ENCODE results near the gene CEBPG. TPM values are rescaled to one million over a fixed set of nuclear protein-coding genes. Genes with fewer than 3 reads are reported as not detected.

CEBPG gene
- total RNA-seq, 3 donors from 2014 or later = 47.8 to 68.5 (median 58.2) TPM

DNA sequence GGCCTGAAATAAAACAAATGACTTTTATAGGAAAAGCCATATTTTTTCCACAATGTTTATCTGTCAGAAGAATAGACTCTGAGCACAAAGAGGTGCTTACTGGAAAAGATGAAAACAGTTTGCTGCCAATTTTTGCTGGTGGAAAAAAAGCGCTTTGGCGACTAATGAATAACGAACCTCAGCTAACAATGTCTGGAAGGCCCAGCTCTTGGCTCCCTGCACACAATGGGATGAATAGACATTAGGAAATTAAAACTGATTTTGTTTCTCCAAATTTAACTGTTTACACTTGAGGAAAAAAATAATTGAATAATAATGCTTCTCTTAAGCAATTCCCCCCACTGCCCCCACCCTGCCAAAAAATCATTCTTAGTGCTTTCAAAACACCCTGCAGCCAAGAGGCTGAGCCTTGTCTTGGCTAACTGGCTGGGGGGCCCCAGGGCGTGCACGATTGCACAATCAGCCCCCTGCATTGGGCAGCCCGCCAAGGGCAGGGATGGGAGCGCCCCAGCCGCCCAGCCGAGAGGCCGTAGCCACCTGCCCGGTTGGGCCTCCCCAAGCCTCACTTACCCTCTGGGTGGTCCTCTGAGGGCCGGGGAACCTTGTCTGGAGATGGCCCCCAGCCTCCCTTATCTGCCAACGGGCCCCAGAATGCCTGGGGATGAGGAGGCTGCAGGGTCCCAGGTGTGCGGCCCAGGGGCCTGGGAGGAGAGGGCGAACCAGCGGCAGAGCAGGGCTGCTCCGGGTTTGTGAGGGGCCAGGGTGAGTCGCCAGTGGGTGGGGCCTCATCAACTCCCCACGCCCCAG lies 16.8 kb downstream of the CEBPG start:
- Histone ChIP-seq H3K36me3 (ENCODE audit: low read depth) (no peaks in the 10 kb centered on the region), H3K4me3 (no peak overlapping the region), H3K4me1 (ENCODE audit: low read depth) (peaks cover 50% of the 10 kb centered on the region), H3K9me3 (no peaks in the 10 kb centered on the region)
- ATAC-seq = no peak
- no peak for TF ChIP-seq CTCF (IDR thresholded peaks at IDR 0.05)
- intact Hi-C loops (cut with DNase I, micrococcal nuclease) = no loop called here
- peak in 2 of 3 donors; percentile 64 to 67 for DNase-seq

GRCh38 chr19:33390908-33391630 lies 17.6 kb downstream of the CEBPG start:
- Histone ChIP-seq H3K36me3 (ENCODE audit: low read depth) (no peaks in the 10 kb centered on the region), H3K4me1 (ENCODE audit: low read depth) (peaks cover 50% of the 10 kb centered on the region)
- intact Hi-C loops (cut with DNase I, micrococcal nuclease) = no loop called here

DNA sequence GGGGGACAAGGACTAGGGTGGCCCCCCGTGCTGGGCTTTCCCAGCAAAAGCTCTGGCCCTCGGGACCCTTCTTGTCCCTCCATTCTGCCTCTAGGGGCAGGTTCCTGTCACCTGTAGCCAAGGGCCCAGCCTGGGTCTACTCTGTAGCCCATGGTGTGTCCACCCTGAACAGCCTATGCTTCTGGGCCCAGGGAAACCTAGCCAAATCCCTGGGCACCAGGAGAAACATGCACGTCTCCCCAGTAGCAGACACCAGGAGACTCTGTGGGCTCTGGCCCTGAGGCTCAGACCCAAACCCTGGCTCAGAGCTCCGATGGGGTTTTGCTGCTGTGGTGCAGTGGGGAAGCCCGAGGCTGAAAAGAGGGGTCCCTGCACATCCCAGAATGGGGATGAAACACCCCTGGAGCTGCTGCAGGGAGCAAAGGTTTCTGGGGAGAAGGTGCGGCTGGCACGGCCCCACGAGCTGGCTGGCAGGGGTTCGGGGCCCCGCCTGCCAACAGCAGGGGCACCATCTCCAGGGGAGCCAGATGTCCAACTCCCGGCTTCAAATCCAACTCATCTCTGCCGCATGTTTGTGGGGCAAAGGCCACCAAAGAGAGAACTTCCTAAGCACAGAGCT lies 18.2 kb downstream of the CEBPG start:
- peak in 2 of 3 donors; percentile 23 to 41 for DNase-seq
- intact Hi-C loops (cut with DNase I, micrococcal nuclease) = no loop called here
- H3K4me1 ChIP-seq (ENCODE audit: low read depth) = peaks cover 50% of the 10 kb centered on the region
- H3K36me3 ChIP-seq (ENCODE audit: low read depth) = no peaks in the 10 kb centered on the region
- no peak for ATAC-seq
- H3K9me3 ChIP-seq = no peaks in the 10 kb centered on the region
- H3K4me3 ChIP-seq = no peak overlapping the region
- no peak for TF ChIP-seq CTCF (IDR thresholded peaks at IDR 0.05)

More at GRCh38 chr19:33390908-33391630, 17.6 kb downstream of the CEBPG start:
- no peak for TF ChIP-seq CTCF (IDR thresholded peaks at IDR 0.05)
- no peaks in the 10 kb centered on the region for H3K9me3 ChIP-seq
- ATAC-seq = no peak
- no peak overlapping the region for H3K4me3 ChIP-seq
- peak in 2 of 3 donors; percentile 39 to 62 for DNase-seq

DNA sequence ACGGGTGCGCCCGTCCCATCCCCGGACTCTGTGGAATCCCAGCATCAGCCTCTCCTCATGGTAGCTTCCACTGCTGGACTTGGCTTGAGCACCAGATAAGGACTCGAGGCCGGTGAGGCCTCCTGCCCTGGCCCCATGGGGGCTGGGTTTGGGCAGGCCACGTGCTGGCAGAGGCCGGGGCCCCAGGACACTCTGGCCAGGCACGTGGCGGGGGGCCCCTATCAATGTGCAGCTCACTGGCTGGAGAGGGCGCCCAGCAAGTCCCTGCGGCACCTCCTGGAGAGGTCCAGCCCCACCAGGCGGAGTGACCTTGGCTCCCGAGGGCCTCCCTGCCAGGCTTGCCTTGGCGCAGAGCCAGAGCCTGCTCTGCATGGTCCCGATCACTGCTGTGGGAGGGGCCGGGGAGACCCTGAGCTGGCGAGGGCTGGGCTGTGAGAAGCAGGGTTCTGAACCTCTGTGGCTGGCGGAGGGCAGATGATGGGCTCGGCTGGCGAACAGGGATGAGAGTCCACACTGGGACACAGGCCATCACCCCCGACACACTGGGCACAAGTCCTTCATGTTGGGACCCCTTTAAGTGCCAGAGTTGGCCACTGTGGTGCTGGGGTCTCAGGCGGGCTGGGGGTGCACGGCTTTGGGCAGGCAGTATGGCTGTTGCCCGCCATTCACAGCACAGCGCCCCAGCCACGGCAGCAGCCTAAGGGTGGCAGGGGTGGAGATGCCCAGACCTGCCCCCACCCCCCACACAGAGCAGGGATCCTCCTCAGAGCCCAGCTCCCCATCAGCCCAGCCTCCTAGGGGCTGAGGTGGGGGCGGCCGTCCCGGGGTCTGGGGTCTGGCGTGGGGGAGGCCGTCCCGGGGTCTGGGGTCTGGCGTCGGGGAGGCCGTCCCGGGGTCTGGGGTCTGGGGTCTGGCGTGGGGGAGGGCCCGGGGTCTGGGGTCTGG lies 19.1 kb downstream of the CEBPG start:
- H3K9me3 ChIP-seq = no peaks in the 10 kb centered on the region
- no peak for TF ChIP-seq CTCF (IDR thresholded peaks at IDR 0.05)
- no peak overlapping the region for H3K4me3 ChIP-seq
- DNase-seq (peak; percentile 49 to 69 (median 69)), ATAC-seq (peak; percentile 35)
- intact Hi-C loops (cut with DNase I, micrococcal nuclease) = no loop called here
- peaks cover 50% of the 10 kb centered on the region for H3K4me1 ChIP-seq (ENCODE audit: low read depth)
- no peaks in the 10 kb centered on the region for H3K36me3 ChIP-seq (ENCODE audit: low read depth)

Data from mucosa of descending colon (tissue), 3 donors.